H1 (cell line): ENCODE measurements around the gene DTX2. TPM values are rescaled to one million over a fixed set of nuclear protein-coding genes. Genes with fewer than 3 reads are reported as not detected.
"Not testable (repeated sequence)": the region's sequence is repeated elsewhere in the genome, so short reads cannot be mapped to it uniquely, and the experiment has no call there.

ENCODE experiments used
- CTCF ChIA-PET: fragments of 300-600 bp; sonication (Branson Sonifier 250); formaldehyde crosslinking; loops from one replicate; lab custom pipeline; 2021; ENCODE audit not compliant: partially characterized antibody; lab: Charles Lee
- POLR2A ChIA-PET: fragments of 300-600 bp; sonication (Branson Sonifier 250); formaldehyde crosslinking; loops from one replicate; lab custom pipeline; 2021; ENCODE audit warnings: inconsistent platforms; ENCODE audit not compliant: partially characterized antibody; lab: Charles Lee
- DNase-seq, 2 experiments: peaks; one replicate each; pipeline versions ENCODE4 v3.0.0 to v3.0.0-alpha.2; 2010 to 2022; ENCODE audit warnings: low spot score in 2 of 2, low read depth in 1 of 2, mixed read lengths in 1 of 2
- FAIRE-seq: peaks from 2 replicates; lab custom pipeline; 2011; peaks lifted over from hg19 to GRCh38; lab: Jason Lieb, UNC
- H2AFZ ChIP-seq: 2 replicates; pipeline ENCODE4 v1.8.1; 2012; ENCODE audit warnings: low read length, inconsistent platforms
- H2AK5ac ChIP-seq: 2 replicates; pipeline ENCODE4 v1.6.1; 2013; ENCODE audit warnings: low read depth, low read length
- H2BK120ac ChIP-seq: replicated peaks from 2 replicates; pipeline ENCODE3; 2013; ENCODE audit warnings: low read depth, low read length, inconsistent platforms
- H2BK12ac ChIP-seq: 2 replicates; pipeline ENCODE4 v1.6.1; 2013; ENCODE audit warnings: low read depth, low read length
- H2BK15ac ChIP-seq: 2 replicates; pipeline ENCODE4 v1.6.1; 2013; ENCODE audit warnings: low read length
- H2BK20ac ChIP-seq: 2 replicates; pipeline ENCODE4 v1.6.1; 2013; ENCODE audit warnings: low read length
- H2BK5ac ChIP-seq: 2 replicates; pipeline ENCODE4 v1.6.1; 2013; ENCODE audit warnings: low read depth, low read length
- H3K14ac ChIP-seq: 2 replicates; pipeline ENCODE4 v1.6.1; 2013; ENCODE audit warnings: inconsistent platforms; ENCODE audit not compliant: insufficient read length
- H3K18ac ChIP-seq: 2 replicates; pipeline ENCODE4 v1.6.1; 2013; ENCODE audit warnings: low read length; ENCODE audit errors: extremely low read depth
- H3K23ac ChIP-seq: 2 replicates; pipeline ENCODE4 v1.6.1; 2013; ENCODE audit warnings: inconsistent platforms; ENCODE audit not compliant: insufficient read length
- H3K23me2 ChIP-seq: 2 replicates; pipeline ENCODE4 v1.6.1; 2013; ENCODE audit warnings: low read depth, low read length
- H3K27ac ChIP-seq: 2 replicates; pipeline ENCODE4 v1.6.1; 2011; ENCODE audit warnings: low read depth, low read length, inconsistent platforms
- H3K27me3 ChIP-seq, 4 experiments: replicated peaks in 1 of 4; 1 replicate in 1 of 4; 2 replicates in 3 of 4; pipeline versions ENCODE4 v1.6.1 to v1.8.1; 2011 to 2013; ENCODE audit warnings: low read length in 3 of 4, mild to moderate bottlenecking in 3 of 4, inconsistent platforms in 2 of 4, mixed read lengths in 2 of 4, moderate library complexity in 1 of 4; ENCODE audit not compliant: control insufficient read depth in 3 of 4, insufficient read depth in 3 of 4; ENCODE audit errors: extremely low read depth in 1 of 4
- H3K36me3 ChIP-seq, 4 experiments: 2 replicates each; pipeline versions ENCODE4 v1.6.1 to v1.8.1; 2011 to 2013; ENCODE audit warnings: mild to moderate bottlenecking in 4 of 4, low read length in 3 of 4, moderate library complexity in 2 of 4, control low read depth in 1 of 4, inconsistent platforms in 1 of 4; ENCODE audit not compliant: insufficient read depth in 4 of 4, control insufficient read depth in 2 of 4
- H3K4ac ChIP-seq: replicated peaks from 2 replicates; pipeline ENCODE3; 2013; ENCODE audit warnings: low read length, low read depth, mixed read lengths, inconsistent platforms; ENCODE audit not compliant: insufficient read length
- H3K4me1 ChIP-seq, 4 experiments: replicated peaks in 1 of 4; 1 replicate in 1 of 4; 2 replicates in 3 of 4; pipeline versions ENCODE4 v1.6.1 to v1.8.1; 2011 to 2013; ENCODE audit warnings: low read length in 3 of 4, inconsistent platforms in 2 of 4, mixed read lengths in 1 of 4; ENCODE audit not compliant: insufficient read depth in 4 of 4, control insufficient read depth in 3 of 4
- H3K4me2 ChIP-seq, 2 experiments: 2 replicates each; pipeline versions ENCODE4 v1.6.1 to v1.8.1; 2011 to 2013; ENCODE audit warnings: low read depth in 2 of 2, low read length in 2 of 2, control low read depth in 1 of 2, inconsistent platforms in 1 of 2, mild to moderate bottlenecking in 1 of 2; ENCODE audit not compliant: insufficient read depth in 1 of 2
- H3K4me3 ChIP-seq, 4 experiments: fragments of 200-600, 300-600 bp in 1 of 4; sonication (generic), shearing (Covaris generic), sonication (Bioruptor Twin) in 1 of 4; 2 replicates each; pipeline versions ENCODE4 v1.5.1 to v1.8.1; 2011 to 2016; ENCODE audit warnings: low read length in 4 of 4, low read depth in 3 of 4, control low read depth in 2 of 4, inconsistent platforms in 2 of 4, mild to moderate bottlenecking in 2 of 4, mixed read lengths in 1 of 4, moderate library complexity in 1 of 4; ENCODE audit not compliant: insufficient read depth in 2 of 4; ENCODE audit errors: extremely low read depth in 1 of 4
- H3K56ac ChIP-seq: replicated peaks from 2 replicates; pipeline ENCODE3; 2013; ENCODE audit warnings: low read depth, mild to moderate bottlenecking, mixed read lengths, low read length, inconsistent platforms; ENCODE audit not compliant: insufficient read length
- H3K79me1 ChIP-seq: 2 replicates; pipeline ENCODE4 v1.6.1; 2013; ENCODE audit warnings: low read depth, low read length, control low read depth
- H3K79me2 ChIP-seq, 2 experiments: 2 replicates each; pipeline versions ENCODE4 v1.6.1 to v1.8.1; 2012 to 2013; ENCODE audit warnings: low read length in 2 of 2, mild to moderate bottlenecking in 2 of 2, inconsistent platforms in 1 of 2; ENCODE audit not compliant: insufficient read depth in 2 of 2, control insufficient read depth in 1 of 2
- H3K9ac ChIP-seq, 4 experiments: replicated peaks in 1 of 4; 1 replicate in 1 of 4; 2 replicates in 3 of 4; pipeline versions ENCODE4 v1.6.1 to v1.8.1; 2011 to 2013; ENCODE audit warnings: low read depth in 3 of 4, low read length in 3 of 4, control low read depth in 2 of 4, mild to moderate bottlenecking in 2 of 4, moderate library complexity in 2 of 4, inconsistent platforms in 1 of 4; ENCODE audit errors: extremely low read depth in 1 of 4
- H3K9me3 ChIP-seq, 2 experiments: 2 replicates each; pipeline versions ENCODE4 v1.6.1 to v1.8.1; 2012 to 2013; ENCODE audit warnings: mild to moderate bottlenecking in 2 of 2, moderate library complexity in 2 of 2, control low read depth in 1 of 2, inconsistent platforms in 1 of 2, low read depth in 1 of 2, low read length in 1 of 2, mixed read lengths in 1 of 2; ENCODE audit not compliant: insufficient read depth in 2 of 2
- H4K20me1 ChIP-seq, 2 experiments: replicated peaks in 1 of 2; 2 replicates each; pipeline versions ENCODE3 to v1.8.1; 2011 to 2013; ENCODE audit warnings: inconsistent platforms in 2 of 2, low read length in 2 of 2, mild to moderate bottlenecking in 1 of 2; ENCODE audit not compliant: insufficient read depth in 2 of 2, control insufficient read depth in 1 of 2
- H4K5ac ChIP-seq: 2 replicates; pipeline ENCODE4 v1.6.1; 2013; ENCODE audit warnings: low read length, low read depth, mixed read lengths, inconsistent platforms; ENCODE audit not compliant: insufficient read length
- H4K8ac ChIP-seq: 2 replicates; pipeline ENCODE4 v1.8.0; 2013; ENCODE audit warnings: mild to moderate bottlenecking, moderate library complexity, low read length, inconsistent platforms; ENCODE audit not compliant: insufficient read depth; ENCODE audit errors: extremely low read depth
- H4K91ac ChIP-seq: replicated peaks from 2 replicates; pipeline ENCODE3; 2013; ENCODE audit warnings: low read length, mixed read lengths, inconsistent platforms; ENCODE audit not compliant: insufficient read length
- WGBS, 2 experiments: shearing (Covaris generic) in 1 of 2; methylation state at CpG; one replicate each; pipeline versions ENCODE4 v1.1.6 to v1.1.7; 2013 to 2015; ENCODE audit warnings: low lambda C conversion rate in 2 of 2, mixed read lengths in 2 of 2, inconsistent platforms in 1 of 2, low coverage in 1 of 2, missing lambda C conversion rate in 1 of 2; ENCODE audit not compliant: insufficient replicate concordance in 2 of 2, insufficient coverage in 1 of 2, insufficient read length in 1 of 2; ENCODE audit errors: extremely low coverage in 1 of 2, missing lambda C conversion rate in 1 of 2; 5-methylcytosine and 5-hydroxymethylcytosine counted together
- polyA plus RNA-seq, 7 experiments: library from polyadenylated mRNA; depleted of rRNA in 3 of 7; stranded (reverse) in 5 of 7; unstranded in 2 of 7; fragments of >200 nt in 5 of 7; fragments of 200-250 nt in 2 of 7; gene quantifications; 1 replicate in 5 of 7; 2 replicates in 1 of 7; 4 replicates in 1 of 7; pipeline versions ENCODE4 v1.2.1 to v1.2.3, GENCODE V29; 2011 to 2013; ENCODE audit warnings: missing spikeins in 2 of 7, mixed read lengths in 2 of 7
- total RNA-seq: library from RNA; stranded (reverse); fragmentation: NEBNext Ultra II Directional; extraction: Animal tissue kit (Norgen Biotek cat#: 25700); gene quantifications from 2 replicates; pipeline ENCODE4 v1.2.1, GENCODE V29; 2021

Gene DTX2
- total and polyA plus RNA-seq, 2 of the 8 experiments (the other 6 are each of a cell fraction or from before 2014, with no cell fraction given) = 37.4 to 59.1 TPM

DNA sequence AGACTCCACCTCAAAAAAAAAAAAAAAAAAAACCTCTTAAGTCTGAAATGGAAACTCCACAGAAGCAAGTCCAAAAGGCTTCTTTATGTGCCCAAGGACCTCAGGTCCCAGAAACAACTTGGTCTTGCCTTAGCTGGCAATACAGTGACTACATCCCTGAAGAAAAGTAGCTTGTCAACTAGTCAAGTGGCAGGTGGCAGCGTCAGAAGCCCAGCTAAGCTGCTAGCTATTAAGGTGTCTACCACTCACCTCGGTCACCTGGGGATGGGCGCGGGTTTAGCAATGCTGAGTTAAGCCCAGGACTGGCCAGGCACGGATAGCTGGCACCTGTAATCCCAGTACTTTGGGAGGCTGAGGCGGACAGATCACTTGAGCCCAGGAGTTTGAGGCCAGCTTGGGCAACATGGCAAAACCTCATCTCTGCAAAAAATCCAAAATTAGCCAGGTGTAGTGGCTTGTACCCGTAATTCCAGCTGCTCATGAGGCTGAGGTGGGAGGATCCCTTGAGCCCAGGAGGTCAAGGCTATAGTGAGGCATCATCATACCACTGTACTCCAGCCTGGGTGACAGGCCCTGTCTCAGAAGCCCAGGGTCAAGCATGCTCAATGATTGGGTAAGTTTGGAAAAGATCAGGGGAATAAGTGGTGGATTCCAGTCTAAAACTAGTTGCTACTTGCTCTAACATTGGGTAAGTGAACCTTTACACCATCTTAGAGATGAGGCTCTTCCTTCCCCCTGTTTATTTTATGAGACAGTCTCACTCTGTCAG, 22.2 kb upstream of the DTX2 start:
- FAIRE-seq, H2BK15ac ChIP-seq, H3K79me1 ChIP-seq, H3K36me3 ChIP-seq, H3K4me2 ChIP-seq, H3K27me3 ChIP-seq, H3K18ac ChIP-seq, H2BK120ac ChIP-seq, H2BK5ac ChIP-seq, H2AFZ ChIP-seq, H4K8ac ChIP-seq, H3K23me2 ChIP-seq, H3K4me3 ChIP-seq, H3K14ac ChIP-seq, H3K79me2 ChIP-seq, H3K9ac ChIP-seq, H3K4ac ChIP-seq, H3K27ac ChIP-seq, H4K91ac ChIP-seq, POLR2A ChIA-PET, H3K23ac ChIP-seq, H3K4me1 ChIP-seq, H3K9me3 ChIP-seq, H3K56ac ChIP-seq, CTCF ChIA-PET, H2BK12ac ChIP-seq, H4K20me1 ChIP-seq, H2BK20ac ChIP-seq, H4K5ac ChIP-seq, H2AK5ac ChIP-seq: not testable (repeated sequence)
- peak in 1 of 2 experiments; percentile 33 for DNase-seq
- WGBS, 2 experiments = 85% methylated on average over 4 of the region's 7 CpGs; no CpG with 5 or more reads in 1 of the 2 experiments

DNA sequence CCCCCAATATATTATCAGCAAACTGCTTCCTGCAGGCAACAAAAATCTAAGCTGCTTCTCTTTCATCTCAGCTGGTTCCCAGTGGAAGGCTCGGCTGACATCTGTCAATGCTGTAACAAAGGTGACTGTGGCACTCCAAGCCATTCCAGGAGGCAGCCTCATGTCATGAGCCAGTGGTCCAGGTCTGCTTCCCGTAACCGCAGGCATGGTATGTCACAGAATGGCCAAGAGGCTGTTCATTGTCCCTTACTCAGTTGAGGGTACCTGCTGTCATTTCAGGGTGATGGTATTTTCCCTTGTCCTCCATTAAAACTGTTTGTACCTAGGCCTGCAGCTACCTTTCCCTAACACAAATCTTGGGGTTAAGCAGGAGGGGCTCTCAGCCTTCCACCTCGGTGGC, 21.1 kb upstream of the DTX2 start:
- H3K4me3 ChIP-seq, H4K5ac ChIP-seq, H3K4me2 ChIP-seq, POLR2A ChIA-PET, H3K14ac ChIP-seq, H2AFZ ChIP-seq, H3K27ac ChIP-seq, H3K4ac ChIP-seq, H3K23me2 ChIP-seq, H3K18ac ChIP-seq, H3K36me3 ChIP-seq, H2BK120ac ChIP-seq, H2AK5ac ChIP-seq, H2BK20ac ChIP-seq, H3K56ac ChIP-seq, H2BK5ac ChIP-seq, H3K4me1 ChIP-seq, CTCF ChIA-PET, H3K9ac ChIP-seq, H3K79me1 ChIP-seq, H2BK15ac ChIP-seq, H4K20me1 ChIP-seq, H3K79me2 ChIP-seq, H4K91ac ChIP-seq, H3K9me3 ChIP-seq, H3K27me3 ChIP-seq, H3K23ac ChIP-seq, H4K8ac ChIP-seq, FAIRE-seq, H2BK12ac ChIP-seq: not testable (repeated sequence)
- DNase-seq = peak in 1 of 2 experiments; percentile 30
- WGBS, 2 experiments = 87% methylated on average over 3 of the region's 4 CpGs; no CpG with 5 or more reads in 1 of the 2 experiments
